A673 (cell line): ENCODE data around the gene BCL2.

Experiments
- CTCF ChIP-seq: fragments of 300-800, 200-600 bp; sonication (generic); conservative IDR thresholded peaks from 2 replicates; pipeline ENCODE4 v1.5.1; 2017; ENCODE audit warnings: low read depth, mild to moderate bottlenecking, antibody characterized with exemption, low read length, moderate library complexity, mixed read lengths
- EZH2 ChIP-seq: fragments of 200-600 bp; sonication (generic); IDR thresholded peaks from 2 replicates; pipeline ENCODE4 v1.6.1; 2017; ENCODE audit warnings: borderline replicate concordance, low read depth, mild to moderate bottlenecking, mixed read lengths, antibody characterized with exemption, low read length; ENCODE audit not compliant: poor library complexity, severe bottlenecking

DNA sequence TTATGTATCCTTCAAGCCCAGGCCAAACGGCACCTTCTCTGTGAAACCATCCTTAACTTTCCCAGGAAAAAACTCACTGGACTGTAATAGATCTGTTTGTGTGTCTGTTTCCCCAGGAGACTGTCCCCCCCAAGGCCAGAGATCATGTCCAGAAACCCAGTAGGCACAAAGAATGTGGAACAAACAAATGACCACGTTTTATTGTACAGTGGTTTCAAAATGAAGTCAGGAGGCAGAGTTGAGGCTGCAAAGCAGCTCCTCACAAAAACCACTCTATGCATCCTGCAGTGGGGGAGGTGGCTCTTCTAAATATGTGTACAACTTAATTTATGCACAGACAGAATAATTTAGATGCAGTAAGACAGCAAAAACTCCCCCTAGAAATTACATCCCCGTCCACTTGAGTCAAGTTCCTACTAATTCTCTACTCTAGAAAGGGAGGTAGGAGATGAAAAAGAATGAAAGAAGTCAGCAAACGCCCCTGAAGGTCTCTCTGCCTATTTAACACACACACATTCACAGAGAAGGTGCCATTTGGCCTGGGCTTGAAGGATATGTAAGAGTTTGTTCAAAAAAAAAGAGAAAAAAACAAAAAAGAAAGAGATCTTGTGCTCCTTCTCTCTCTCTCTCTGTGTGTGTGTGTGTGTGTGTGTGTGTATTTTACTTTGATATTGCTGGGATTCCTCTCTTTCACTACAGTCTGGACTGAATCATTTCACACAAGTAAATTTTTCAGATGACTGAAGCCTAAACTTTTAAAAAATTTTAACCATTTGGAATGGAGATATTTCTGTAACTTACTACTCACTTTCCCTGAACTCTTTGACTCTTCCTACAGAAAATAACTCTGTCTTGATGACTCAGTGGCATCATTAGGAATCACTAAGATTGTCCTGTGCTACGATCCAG lies 19.5 kb downstream of the BCL2 start:
- TF ChIP-seq CTCF (no peak), EZH2 (no peak)
